Lower leg skin (tissue), 3 donors: ENCODE results near the gene FSTL1.

ENCODE experiments used
- CTCF ChIP-seq, 3 donors: fragments of 450-650 bp; IDR thresholded peaks; one replicate each; pipeline ENCODE4 v1.5.1; 2016; ENCODE audit warnings: antibody characterized with exemption in 3 of 3, mild to moderate bottlenecking in 3 of 3, moderate library complexity in 2 of 3
- POLR2A ChIP-seq, 2 donors: fragments of 450-650 bp; IDR thresholded peaks; one replicate each; pipeline ENCODE4 v1.6.1; 2016 to 2017; ENCODE audit warnings: antibody characterized with exemption in 2 of 2, mild to moderate bottlenecking in 1 of 2, moderate library complexity in 1 of 2

GRCh38 chr3:120443626-120444123 is 7.1 kb downstream of the FSTL1 start:
- TF ChIP-seq CTCF (IDR thresholded peaks at IDR 0.05), result no peak
- no peak for TF ChIP-seq POLR2A (IDR thresholded peaks at IDR 0.05)
